LNCaP clone FGC (cell line): ENCODE measurements around the gene NRN1L.
A peak's percentile ranks its signal among the peaks of the same experiment; 100 is the strongest.
"Not testable (repeated sequence)": the region's sequence is repeated elsewhere in the genome, so short reads cannot be mapped to it uniquely, and the experiment has no call there.

Experiments
- DNase-seq: peaks from one replicate; pipeline ENCODE4 v3.0.0-alpha.2; 2011; ENCODE audit warnings: low read depth
- H3K4me3 ChIP-seq: 2 replicates; pipeline ENCODE4 v1.5.1; 2011; ENCODE audit warnings: mild to moderate bottlenecking, low read depth, low read length, control low read depth
- TF ChIP-seq, protein P1 (sequence below): IDR thresholded peaks from 2 replicates; pipeline ENCODE4 v1.5.1; 2012; ENCODE audit warnings: mild to moderate bottlenecking; ENCODE audit not compliant: control insufficient read depth, insufficient read depth; ENCODE audit errors: extremely low read depth

NRN1L gene

DNA sequence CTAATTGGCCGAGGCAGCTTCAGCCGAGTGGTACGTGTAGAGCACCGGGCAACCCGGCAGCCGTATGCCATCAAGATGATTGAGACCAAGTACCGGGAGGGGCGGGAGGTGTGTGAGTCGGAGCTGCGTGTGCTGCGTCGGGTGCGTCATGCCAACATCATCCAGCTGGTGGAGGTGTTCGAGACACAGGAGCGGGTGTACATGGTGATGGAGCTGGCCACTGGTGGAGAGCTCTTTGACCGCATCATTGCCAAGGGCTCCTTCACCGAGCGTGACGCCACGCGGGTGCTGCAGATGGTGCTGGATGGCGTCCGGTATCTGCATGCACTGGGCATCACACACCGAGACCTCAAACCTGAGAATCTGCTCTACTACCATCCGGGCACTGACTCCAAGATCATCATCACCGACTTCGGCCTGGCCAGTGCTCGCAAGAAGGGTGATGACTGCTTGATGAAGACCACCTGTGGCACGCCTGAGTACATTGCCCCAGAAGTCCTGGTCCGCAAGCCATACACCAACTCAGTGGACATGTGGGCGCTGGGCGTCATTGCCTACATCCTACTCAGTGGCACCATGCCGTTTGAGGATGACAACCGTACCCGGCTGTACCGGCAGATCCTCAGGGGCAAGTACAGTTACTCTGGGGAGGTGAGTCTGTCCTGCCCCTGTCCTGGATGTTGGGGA, 24.5 kb downstream of the NRN1L start:
- no peak overlapping the region for H3K4me3 ChIP-seq
- no peak for DNase-seq
- TF ChIP-seq, protein P1, sequence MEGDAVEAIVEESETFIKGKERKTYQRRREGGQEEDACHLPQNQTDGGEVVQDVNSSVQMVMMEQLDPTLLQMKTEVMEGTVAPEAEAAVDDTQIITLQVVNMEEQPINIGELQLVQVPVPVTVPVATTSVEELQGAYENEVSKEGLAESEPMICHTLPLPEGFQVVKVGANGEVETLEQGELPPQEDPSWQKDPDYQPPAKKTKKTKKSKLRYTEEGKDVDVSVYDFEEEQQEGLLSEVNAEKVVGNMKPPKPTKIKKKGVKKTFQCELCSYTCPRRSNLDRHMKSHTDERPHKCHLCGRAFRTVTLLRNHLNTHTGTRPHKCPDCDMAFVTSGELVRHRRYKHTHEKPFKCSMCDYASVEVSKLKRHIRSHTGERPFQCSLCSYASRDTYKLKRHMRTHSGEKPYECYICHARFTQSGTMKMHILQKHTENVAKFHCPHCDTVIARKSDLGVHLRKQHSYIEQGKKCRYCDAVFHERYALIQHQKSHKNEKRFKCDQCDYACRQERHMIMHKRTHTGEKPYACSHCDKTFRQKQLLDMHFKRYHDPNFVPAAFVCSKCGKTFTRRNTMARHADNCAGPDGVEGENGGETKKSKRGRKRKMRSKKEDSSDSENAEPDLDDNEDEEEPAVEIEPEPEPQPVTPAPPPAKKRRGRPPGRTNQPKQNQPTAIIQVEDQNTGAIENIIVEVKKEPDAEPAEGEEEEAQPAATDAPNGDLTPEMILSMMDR: no peak

DNA sequence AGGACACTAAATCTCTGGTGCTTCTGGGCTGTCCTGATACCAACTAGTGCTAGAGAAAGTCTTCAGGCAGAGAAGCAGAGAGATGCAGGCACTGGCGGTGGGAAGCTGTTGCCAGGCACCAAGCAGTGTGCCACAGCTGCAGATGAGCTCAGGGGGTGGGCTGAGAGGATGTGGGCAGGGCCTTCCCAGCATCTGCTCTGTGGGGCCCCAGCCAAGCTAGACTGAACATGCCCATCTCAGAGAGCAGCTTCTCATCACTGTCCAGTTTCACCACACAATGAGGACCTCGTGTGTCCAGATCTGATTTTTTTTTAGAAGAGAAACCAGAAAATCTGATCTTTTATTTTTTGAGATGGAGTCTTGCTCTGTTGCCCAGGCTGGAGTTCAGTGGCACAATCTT, 25.5 kb downstream of the NRN1L start:
- TF ChIP-seq, protein P1: no peak
- H3K4me3 ChIP-seq: no peak overlapping the region
- no peak for DNase-seq

DNA sequence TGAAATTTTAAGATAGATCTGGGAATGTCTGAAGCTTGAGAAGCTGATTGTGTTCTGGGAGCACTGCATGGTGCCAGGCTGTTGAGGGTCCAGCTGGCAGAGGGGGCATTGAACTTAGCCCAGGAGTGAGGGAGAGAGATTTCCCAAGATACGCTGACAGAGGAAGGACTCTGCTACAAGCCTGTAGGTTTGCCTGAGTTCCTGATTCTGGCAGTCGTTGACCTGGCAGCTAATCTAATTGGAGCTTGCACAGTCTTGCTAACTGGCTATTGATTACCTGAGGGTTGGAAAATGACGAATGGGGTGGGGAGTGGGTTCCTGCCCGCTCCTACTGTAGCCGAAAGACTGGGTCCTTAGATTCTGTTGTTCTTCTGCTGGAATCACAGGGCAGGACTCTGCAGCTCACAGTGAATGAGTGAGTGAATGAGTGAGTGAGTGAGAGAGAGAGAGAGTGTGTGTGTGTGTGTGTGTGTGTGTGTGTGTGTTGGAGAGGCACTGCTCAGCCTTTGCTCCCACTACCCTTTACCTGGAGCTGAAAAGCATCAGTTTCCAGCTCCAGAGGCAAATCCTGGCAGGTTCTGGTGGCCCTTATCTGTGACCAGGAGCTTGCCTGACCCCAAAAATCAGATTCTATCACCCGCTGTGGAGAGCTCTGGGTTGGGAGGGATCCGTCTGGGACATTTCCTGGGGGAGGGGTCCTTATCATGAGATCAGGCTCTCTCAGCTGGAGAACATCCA, 30.2 kb downstream of the NRN1L start:
- TF ChIP-seq, protein P1: no peak

DNA sequence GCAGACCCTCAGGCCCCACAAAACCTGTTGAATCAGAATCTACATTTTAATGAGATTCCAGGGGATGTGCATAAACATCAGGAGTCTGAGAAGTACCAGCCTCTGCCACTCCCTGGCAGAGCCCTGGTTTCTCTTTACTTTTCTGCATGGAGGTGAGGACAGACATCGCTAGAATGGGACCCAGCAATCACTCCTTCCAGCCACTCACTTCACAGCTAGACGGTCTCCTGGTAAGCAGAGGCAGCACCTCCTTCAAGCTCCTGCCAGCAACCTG, 30.7 kb downstream of the NRN1L start:
- DNase-seq, H3K4me3 ChIP-seq: not testable (repeated sequence)

More for the DNA sequence above, 30.2 kb downstream of the NRN1L start:
- no peak overlapping the region for H3K4me3 ChIP-seq
- no peak for DNase-seq

DNA sequence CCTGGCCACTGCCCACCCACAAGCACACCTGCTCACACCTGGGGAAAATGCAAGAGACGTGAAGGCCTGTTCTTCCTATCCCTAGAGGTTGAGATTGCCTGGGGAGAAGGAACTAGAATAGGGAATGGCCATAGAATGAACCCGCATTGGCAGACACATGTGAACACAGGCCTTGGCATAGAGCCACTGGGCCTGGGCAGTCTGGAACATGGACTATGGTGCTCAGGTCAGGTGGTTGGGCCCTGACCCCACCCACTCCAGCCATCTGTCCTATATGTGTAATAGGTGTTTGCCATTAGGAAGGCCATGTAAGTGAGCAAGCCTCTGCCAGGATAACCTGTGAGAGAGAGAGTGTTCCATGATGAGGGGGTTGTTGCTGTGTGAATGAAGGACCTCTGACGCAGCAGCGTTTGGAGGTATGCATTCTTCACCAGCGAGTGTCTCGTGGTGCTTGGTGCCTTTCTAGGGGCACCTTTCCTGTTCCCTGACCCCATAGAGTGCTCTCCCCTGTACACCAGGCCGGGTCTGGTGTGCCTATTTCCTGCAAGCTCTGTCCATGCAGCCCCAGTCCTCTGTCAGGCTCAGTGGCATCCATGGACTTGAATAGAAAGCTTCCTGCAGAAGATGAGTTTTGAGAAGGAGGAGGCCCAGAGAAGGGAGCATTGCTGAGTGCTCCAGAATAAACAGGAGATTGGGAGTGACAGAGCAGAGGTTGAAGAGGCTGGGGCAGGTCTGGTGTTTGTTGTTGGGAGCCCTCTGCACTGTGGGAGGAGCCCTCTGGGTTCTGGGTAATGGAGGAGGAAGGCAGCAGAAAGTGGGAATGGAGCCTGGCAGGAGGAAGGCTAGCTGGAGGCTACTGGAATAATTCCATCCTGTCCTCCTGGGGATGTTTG, 31.4 kb downstream of the NRN1L start:
- TF ChIP-seq, protein P1: no peak
- no peak overlapping the region for H3K4me3 ChIP-seq
- DNase-seq: peak; percentile 73

DNA sequence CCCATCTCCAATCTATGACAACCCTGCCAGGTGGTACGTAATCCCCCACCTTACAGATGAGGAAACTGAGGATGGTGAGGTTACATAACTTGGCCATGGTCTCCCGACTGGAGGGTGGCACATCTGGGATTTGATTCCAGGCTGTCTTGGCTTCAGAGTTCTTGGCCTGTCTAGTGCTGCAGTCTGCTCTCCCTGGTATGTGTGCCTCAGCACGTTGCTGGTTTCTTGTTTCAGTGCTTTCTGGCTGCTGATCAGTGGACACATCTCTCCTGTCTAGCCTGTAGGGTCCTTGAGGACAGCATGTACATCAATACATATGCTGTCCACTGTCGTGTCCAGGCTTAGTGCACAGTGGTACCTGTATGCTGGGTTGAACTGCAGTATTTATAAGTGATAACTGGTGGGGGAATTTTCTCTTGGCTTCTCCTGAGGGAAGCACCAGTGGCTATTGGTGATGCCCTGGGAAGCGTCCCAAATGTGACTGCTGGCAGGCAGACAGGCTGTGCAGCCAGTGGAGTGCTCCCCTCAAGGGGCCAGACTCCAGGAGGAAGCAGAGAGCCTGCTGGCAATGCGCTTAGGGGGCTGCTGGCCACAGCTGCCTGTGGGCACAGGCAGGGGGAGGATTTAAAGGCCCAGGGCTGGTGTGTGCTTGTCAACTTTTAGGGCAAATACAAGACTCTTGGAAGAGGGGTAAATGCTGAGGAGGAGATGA, 32.6 kb downstream of the NRN1L start:
- no peak overlapping the region for H3K4me3 ChIP-seq
- no peak for DNase-seq
- TF ChIP-seq, protein P1: no peak

DNA sequence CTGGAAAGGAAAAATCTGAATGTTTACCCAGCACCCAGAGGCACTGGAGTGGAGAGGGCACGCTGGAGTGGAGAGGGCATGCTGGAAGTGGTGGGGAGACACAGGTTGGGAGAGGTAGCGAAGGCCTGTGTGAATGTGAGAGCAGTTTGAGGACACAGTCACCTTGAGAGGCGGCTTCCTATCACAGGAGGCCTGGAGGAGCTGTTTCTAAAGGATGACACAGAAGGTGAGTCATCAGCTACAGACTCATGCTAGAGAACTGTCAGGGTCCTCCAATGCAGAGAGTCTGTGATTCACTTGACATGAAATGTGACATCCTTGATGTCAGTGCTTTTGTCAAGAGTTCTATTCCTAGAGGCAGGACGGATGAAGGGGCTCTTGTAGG, 33.2 kb downstream of the NRN1L start:
- TF ChIP-seq, protein P1: no peak
- DNase-seq: no peak
- no peak overlapping the region for H3K4me3 ChIP-seq
